Fibroblast of pulmonary artery (primary cell): ENCODE data around the gene SNTG2.
"Not testable (repeated sequence)": the region's sequence is repeated elsewhere in the genome, so short reads cannot be mapped to it uniquely, and the experiment has no call there.

Experiments used
- DNase-seq: peaks from one replicate; pipeline ENCODE4 v3.0.0-alpha.2; 2010; ENCODE audit warnings: low read depth
- H3K4me3 ChIP-seq: replicated peaks from 2 replicates; pipeline ENCODE4 v1.5.1; 2011; ENCODE audit warnings: low read depth, mild to moderate bottlenecking, control low read depth, low read length, moderate library complexity
- TF ChIP-seq, protein P1 (sequence below): IDR thresholded peaks from 2 replicates; pipeline ENCODE4 v1.5.1; 2011; ENCODE audit warnings: mild to moderate bottlenecking, control low read depth, low read length, inconsistent platforms; ENCODE audit errors: missing control alignments

Gene SNTG2

DNA sequence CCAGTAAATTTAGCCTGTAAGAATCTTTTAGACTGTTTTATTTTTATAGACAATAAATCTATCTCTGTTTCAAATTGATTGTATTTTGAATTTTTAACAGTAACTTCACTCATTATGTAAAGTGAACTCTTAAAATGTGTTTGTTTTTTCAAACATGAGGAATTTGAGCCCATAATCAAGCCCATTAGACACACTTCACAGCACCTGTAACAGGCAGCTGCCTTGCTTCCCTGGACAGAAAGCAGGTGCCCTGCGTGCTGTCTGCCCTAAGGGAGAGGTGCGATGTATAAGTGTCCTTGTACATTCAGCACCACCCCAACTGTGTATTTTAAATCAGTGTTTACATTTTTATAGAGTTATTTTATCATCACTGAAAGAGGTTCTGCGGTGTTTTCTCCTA, 276.1 kb downstream of the SNTG2 start:
- no peak overlapping the region for H3K4me3 ChIP-seq
- TF ChIP-seq, protein P1, sequence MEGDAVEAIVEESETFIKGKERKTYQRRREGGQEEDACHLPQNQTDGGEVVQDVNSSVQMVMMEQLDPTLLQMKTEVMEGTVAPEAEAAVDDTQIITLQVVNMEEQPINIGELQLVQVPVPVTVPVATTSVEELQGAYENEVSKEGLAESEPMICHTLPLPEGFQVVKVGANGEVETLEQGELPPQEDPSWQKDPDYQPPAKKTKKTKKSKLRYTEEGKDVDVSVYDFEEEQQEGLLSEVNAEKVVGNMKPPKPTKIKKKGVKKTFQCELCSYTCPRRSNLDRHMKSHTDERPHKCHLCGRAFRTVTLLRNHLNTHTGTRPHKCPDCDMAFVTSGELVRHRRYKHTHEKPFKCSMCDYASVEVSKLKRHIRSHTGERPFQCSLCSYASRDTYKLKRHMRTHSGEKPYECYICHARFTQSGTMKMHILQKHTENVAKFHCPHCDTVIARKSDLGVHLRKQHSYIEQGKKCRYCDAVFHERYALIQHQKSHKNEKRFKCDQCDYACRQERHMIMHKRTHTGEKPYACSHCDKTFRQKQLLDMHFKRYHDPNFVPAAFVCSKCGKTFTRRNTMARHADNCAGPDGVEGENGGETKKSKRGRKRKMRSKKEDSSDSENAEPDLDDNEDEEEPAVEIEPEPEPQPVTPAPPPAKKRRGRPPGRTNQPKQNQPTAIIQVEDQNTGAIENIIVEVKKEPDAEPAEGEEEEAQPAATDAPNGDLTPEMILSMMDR, result no peak
- no peak for DNase-seq

GRCh38 chr2:1227274-1227900, 276.7 kb downstream of the SNTG2 start:
- no peak for DNase-seq
- TF ChIP-seq, protein P1, result no peak
- H3K4me3 ChIP-seq, result no peak overlapping the region

- H3K4me3 ChIP-seq, DNase-seq: not testable (repeated sequence)
Measured at GRCh38 chr2:1229596-1229995, 278.9 kb downstream of the SNTG2 start.

- H3K4me3 ChIP-seq, result no peak overlapping the region
- DNase-seq, result no peak
- TF ChIP-seq, protein P1, result no peak
Measured at GRCh38 chr2:1230155-1230893, 279.7 kb downstream of the SNTG2 start.

DNA sequence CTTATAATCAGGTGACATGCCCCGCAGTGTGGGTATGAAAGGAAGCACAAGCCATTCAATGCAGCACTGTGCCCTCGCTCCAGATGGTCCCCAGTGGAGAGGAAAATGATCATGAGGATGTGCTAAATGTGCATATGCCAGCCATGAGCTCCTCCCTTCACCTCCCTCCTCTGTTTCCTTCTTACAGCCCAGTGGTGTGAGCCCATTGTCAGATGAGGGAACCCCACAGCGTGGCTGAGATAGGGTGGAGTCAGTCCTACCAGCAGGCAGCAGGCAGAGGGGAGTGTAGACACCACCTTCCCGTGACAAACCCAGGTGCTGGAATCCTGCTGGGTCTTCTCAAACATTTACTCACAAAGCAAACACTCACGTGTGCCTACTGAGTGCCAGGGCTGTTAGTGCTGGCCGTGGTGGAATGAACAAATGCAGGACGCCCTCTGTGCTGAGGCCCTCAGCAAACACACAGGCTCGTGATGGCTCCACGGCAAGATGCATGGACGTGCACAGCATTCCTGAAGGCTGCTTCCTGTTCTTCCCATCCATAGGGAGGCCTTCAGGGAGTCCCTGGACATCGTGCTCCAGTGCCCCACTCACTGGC, 280.9 kb downstream of the SNTG2 start:
- no peak for DNase-seq
- no peak overlapping the region for H3K4me3 ChIP-seq
- TF ChIP-seq, protein P1, result no peak

DNA sequence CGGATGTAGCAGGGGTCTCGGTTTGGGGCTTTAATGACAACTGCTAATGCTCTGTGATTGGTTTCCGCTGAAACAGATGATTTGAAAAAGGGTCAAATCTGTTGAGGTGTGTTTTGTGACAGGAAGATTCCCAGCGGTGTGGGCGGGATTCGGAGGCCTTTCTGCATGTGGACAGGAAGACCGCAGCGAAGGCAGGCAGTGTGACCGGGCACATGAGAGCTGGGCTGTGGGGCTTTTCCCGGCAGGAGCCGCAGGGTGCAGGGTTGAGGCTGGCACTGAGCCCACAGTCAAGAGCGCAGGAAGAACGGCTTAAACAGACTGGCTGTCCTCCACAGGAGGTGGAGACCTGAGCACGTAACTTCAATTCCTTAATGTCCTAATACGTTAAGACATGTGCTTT, 282.6 kb downstream of the SNTG2 start:
- TF ChIP-seq, protein P1, result no peak
- DNase-seq, result no peak
- no peak overlapping the region for H3K4me3 ChIP-seq

- peak; percentile 18 for DNase-seq
- TF ChIP-seq, protein P1, result no peak
- no peak overlapping the region for H3K4me3 ChIP-seq
Measured at GRCh38 chr2:1234731-1235308, 284.2 kb downstream of the SNTG2 start.
